ENCODE measurements around the gene RBM4.

RBM4 gene

GRCh38 chr11:66607126-66607834 lies 31.2 kb upstream of the RBM4 start:
- DNase-seq (ENCODE audit: low read depth) = no peak
- H3K4me3 ChIP-seq (ENCODE audit: low read depth, low read length) = no peak overlapping the region
- TF ChIP-seq, protein P1, sequence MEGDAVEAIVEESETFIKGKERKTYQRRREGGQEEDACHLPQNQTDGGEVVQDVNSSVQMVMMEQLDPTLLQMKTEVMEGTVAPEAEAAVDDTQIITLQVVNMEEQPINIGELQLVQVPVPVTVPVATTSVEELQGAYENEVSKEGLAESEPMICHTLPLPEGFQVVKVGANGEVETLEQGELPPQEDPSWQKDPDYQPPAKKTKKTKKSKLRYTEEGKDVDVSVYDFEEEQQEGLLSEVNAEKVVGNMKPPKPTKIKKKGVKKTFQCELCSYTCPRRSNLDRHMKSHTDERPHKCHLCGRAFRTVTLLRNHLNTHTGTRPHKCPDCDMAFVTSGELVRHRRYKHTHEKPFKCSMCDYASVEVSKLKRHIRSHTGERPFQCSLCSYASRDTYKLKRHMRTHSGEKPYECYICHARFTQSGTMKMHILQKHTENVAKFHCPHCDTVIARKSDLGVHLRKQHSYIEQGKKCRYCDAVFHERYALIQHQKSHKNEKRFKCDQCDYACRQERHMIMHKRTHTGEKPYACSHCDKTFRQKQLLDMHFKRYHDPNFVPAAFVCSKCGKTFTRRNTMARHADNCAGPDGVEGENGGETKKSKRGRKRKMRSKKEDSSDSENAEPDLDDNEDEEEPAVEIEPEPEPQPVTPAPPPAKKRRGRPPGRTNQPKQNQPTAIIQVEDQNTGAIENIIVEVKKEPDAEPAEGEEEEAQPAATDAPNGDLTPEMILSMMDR (IDR thresholded peaks at IDR 0.05; ENCODE audit: insufficient read depth, low read depth, low read length, missing control alignments) = no peak

GRCh38 chr11:66609721-66610617 lies 28.5 kb upstream of the RBM4 start:
- H3K4me3 ChIP-seq (ENCODE audit: low read depth, low read length) = no peak overlapping the region
- no peak for DNase-seq (ENCODE audit: low read depth)
- TF ChIP-seq, protein P1 (IDR thresholded peaks at IDR 0.05; ENCODE audit: insufficient read depth, low read depth, low read length, missing control alignments) = no peak

GRCh38 chr11:66612458-66612857 lies 26.0 kb upstream of the RBM4 start:
- DNase-seq (ENCODE audit: low read depth) = no peak
- TF ChIP-seq, protein P1 (IDR thresholded peaks at IDR 0.05; ENCODE audit: insufficient read depth, low read depth, low read length, missing control alignments) = no peak
- H3K4me3 ChIP-seq (ENCODE audit: low read depth, low read length) = no peak overlapping the region

GRCh38 chr11:66614073-66614472 lies 24.4 kb upstream of the RBM4 start:
- TF ChIP-seq, protein P1 (IDR thresholded peaks at IDR 0.05; ENCODE audit: insufficient read depth, low read depth, low read length, missing control alignments) = no peak
- no peak overlapping the region for H3K4me3 ChIP-seq (ENCODE audit: low read depth, low read length)

GRCh38 chr11:66616379-66617154 lies 21.9 kb upstream of the RBM4 start, which contains the start of gene RBM14:
RBM14 (plus strand) TSS chr11:66616630; CDS start chr11:66616721, 91 bp downstream.
- DNase-seq (ENCODE audit: low read depth) = peak; percentile 99
- TF ChIP-seq, protein P1 (IDR thresholded peaks at IDR 0.05; ENCODE audit: insufficient read depth, low read depth, low read length, missing control alignments) = no peak
- peak within 1 kb of the TSS; percentile 80 for H3K4me3 ChIP-seq (ENCODE audit: low read depth, low read length)

More at GRCh38 chr11:66614073-66614472, 24.4 kb upstream of the RBM4 start:
- DNase-seq (ENCODE audit: low read depth) = no peak

DNA sequence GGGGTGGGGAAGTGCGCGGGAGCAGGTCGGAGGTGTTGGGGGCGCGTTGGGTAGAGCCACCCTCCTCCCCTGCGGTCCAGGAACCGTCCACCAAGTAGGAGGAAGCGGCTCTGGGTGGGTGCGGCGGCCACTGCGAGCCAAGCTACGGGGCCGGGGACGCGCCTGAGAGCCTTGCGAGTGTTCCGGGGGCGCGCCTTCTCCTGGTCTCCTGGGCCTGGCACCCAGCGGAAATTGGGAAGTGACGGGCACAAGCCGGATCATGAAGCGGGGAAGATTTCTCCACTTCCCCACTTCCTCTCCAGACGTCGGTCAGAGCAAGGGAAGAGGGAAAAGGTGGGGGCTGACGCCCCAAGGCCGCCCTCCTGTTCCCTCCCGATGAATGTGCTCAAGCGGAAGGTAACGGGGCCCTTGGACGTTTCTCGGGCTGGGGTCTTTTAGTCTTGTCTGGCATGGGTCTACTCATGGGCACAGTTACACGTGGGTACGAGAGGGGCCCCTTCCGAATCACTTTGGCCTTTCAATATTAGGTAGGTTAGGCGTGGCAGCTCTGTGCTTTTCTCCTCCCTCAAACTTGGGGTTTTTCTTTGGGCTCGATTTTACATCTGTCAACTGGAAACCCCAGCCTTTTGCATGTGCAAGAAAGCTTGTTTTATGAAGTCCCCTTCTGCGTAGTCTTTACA lies 21.2 kb upstream of the RBM4 start:
- no peak for DNase-seq (ENCODE audit: low read depth)
- peak overlapping the region; percentile 80 for H3K4me3 ChIP-seq (ENCODE audit: low read depth, low read length)
- TF ChIP-seq, protein P1 (IDR thresholded peaks at IDR 0.05; ENCODE audit: insufficient read depth, low read depth, low read length, missing control alignments) = no peak

Data from GM12865 (cell line).